ENCODE data around the gene IRX3. TPM values are rescaled to one million over a fixed set of nuclear protein-coding genes. Genes with fewer than 3 reads are reported as not detected.
A peak's percentile ranks its signal among the peaks of the same experiment; 100 is the strongest.

IRX3 gene
- total RNA-seq, 1 experiment from 2014 or later = 2.4 TPM

DNA sequence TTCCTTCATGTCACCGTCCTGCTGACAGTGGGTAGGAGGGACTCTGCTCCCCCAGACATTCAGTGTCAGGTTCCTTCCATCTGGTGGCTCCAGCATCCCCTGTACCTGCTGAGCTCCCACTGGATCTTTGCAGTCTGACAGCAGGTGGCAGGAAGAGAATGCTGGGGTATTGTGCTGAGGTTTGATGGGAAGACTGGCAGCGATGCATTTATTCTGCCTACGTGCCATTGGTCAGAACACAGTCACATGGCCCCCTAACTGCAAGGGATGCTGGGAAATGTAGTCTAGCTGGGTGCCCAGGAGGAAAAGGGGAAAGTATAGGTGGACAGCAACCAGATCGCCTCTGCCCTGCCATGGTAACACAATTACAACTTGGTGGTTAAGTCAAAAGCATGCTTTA, 44.4 kb downstream of the IRX3 start:
- Histone ChIP-seq H3K9ac (ENCODE audit: extremely low read depth, insufficient read length, low read length) (no peak overlapping the region), H3K56ac (ENCODE audit: insufficient read length, low read depth, low read length) (no peak overlapping the region), H4K8ac (replicated peaks; ENCODE audit: insufficient read length, low read depth, low read length) (no peak overlapping the region), H4K5ac (ENCODE audit: insufficient read length, low read depth, low read length) (no peak overlapping the region), H2BK120ac (ENCODE audit: low read depth, low read length, poor library complexity, severe bottlenecking) (no peak overlapping the region), H4K91ac (ENCODE audit: insufficient read length, low read depth, low read length) (no peak overlapping the region), H3T11ph (ENCODE audit: low read length) (no peak overlapping the region), H3K9me3 (ENCODE audit: control insufficient read depth, low read depth, low read length) (no peaks in the 10 kb centered on the region), H3K4me1 (ENCODE audit: insufficient read depth, low read length) (no peaks in the 10 kb centered on the region), H3K4me2 (ENCODE audit: insufficient read depth, insufficient read length, low read length) (no peak overlapping the region), H3K18ac (ENCODE audit: insufficient read length, low read depth, low read length) (no peak overlapping the region), H2BK20ac (ENCODE audit: low read depth, low read length, poor library complexity, severe bottlenecking) (no peak overlapping the region), H3K4ac (ENCODE audit: low read depth, low read length) (no peak overlapping the region), H3K23ac (ENCODE audit: insufficient read length, low read depth, low read length) (no peak overlapping the region), H3K27me3 (ENCODE audit: insufficient read depth, low read length) (no peaks in the 10 kb centered on the region; the same call in 1 of the 2 replicates), H4K20me1 (ENCODE audit: control insufficient read depth, insufficient read depth, insufficient read length) (no peaks in the 10 kb centered on the region), H3K14ac (ENCODE audit: insufficient read depth, low read length) (no peak overlapping the region), H2AFZ (ENCODE audit: low read length) (no peak overlapping the region), H2BK15ac (ENCODE audit: low read depth, low read length) (no peak overlapping the region), H3K79me2 (ENCODE audit: insufficient read depth, low read length) (no peaks in the 10 kb centered on the region), H3K79me1 (ENCODE audit: insufficient read depth, low read depth, low read length, poor library complexity, severe bottlenecking) (no peaks in the 10 kb centered on the region), H3K23me2 (ENCODE audit: insufficient read length, low read depth, low read length, poor library complexity, severe bottlenecking) (no peaks in the 10 kb centered on the region), H3K27ac (ENCODE audit: insufficient read length, low read depth, low read length) (no peak overlapping the region), H2BK5ac (ENCODE audit: insufficient read length, low read length) (no peak overlapping the region), H2BK12ac (ENCODE audit: insufficient read length, low read depth, low read length) (no peak overlapping the region), H2AK5ac (ENCODE audit: insufficient read length, low read length) (no peak overlapping the region)
- Mint-ChIP-seq H3K27ac (no peak overlapping the region), H3K27me3 (ENCODE audit: low read depth) (peaks cover 4% of the 10 kb centered on the region), H3K36me3 (ENCODE audit: insufficient read depth in 1 of 3, low read depth in 3 of 3) (peaks cover 0 to 3% (median 0%) of the 10 kb centered on the region in 3 experiments; a peak in 3 of 7 replicates), H3K4me1 (peaks cover 11 to 14% of the 10 kb centered on the region in 2 experiments), H3K9me3 (peaks cover 0 to 3% of the 10 kb centered on the region in 2 experiments; a peak in 4 of 5 replicates), H3K4me3 (no peak overlapping the region)
- WGBS (ENCODE audit: extremely low coverage, insufficient read length, low lambda C conversion rate) = no CpG with 5 or more reads among the region's 4 CpGs
- no peak for TF ChIP-seq CTCF (conservative IDR thresholded peaks at IDR 0.05)
- DNase-seq = peak; percentile 85
